Breast epithelium (tissue), 4 donors: ENCODE measurements around the gene E2F2. TPM values are rescaled to one million over a fixed set of nuclear protein-coding genes. Genes with fewer than 3 reads are reported as not detected.

Source experiments
- DNase-seq, 2 donors: peaks; one replicate each; pipeline ENCODE4 v3.0.0-alpha.2; 2019; ENCODE audit warnings: low spot score in 2 of 2
- H3K27ac ChIP-seq, 2 donors: fragments of 200-600 bp; sonication (generic) in 1 of 2; one replicate each; pipeline ENCODE4 v1.5.1; 2016 to 2019; ENCODE audit warnings: mild to moderate bottlenecking in 1 of 2
- H3K27me3 ChIP-seq, 2 donors: fragments of 200-600 bp; sonication (generic) in 1 of 2; one replicate each; pipeline versions ENCODE4 v1.5.1 to v1.6.0; 2017 to 2019; ENCODE audit warnings: control low read depth in 1 of 2, mild to moderate bottlenecking in 1 of 2
- H3K36me3 ChIP-seq: fragments of 200-600 bp; one replicate; pipeline ENCODE4 v1.5.1; 2019
- H3K4me1 ChIP-seq, 2 donors: fragments of 200-600 bp; sonication (generic); one replicate each; pipeline ENCODE4 v1.5.1; 2016 to 2019; ENCODE audit warnings: control low read depth in 1 of 2
- H3K4me3 ChIP-seq, 3 donors: fragments of 200-600 bp; sonication (generic); 1 replicate in 2 of 3; 2 replicates in 1 of 3; pipeline ENCODE4 v1.5.1; 2016 to 2019; ENCODE audit warnings: mild to moderate bottlenecking in 3 of 3, moderate library complexity in 2 of 3
- H3K9me3 ChIP-seq, 2 donors: fragments of 200-600 bp; sonication (generic) in 1 of 2; one replicate each; pipeline ENCODE4 v1.5.1; 2016 to 2019; ENCODE audit warnings: control low read depth in 1 of 2
- POLR2A ChIP-seq: fragments of 450-650 bp; IDR thresholded peaks from one replicate; pipeline ENCODE4 v1.6.1; 2016; ENCODE audit warnings: antibody characterized with exemption, mild to moderate bottlenecking, moderate library complexity
- POLR2AphosphoS5 ChIP-seq, 3 donors: sonication (generic); formaldehyde crosslinking; IDR thresholded peaks; one replicate each; pipeline ENCODE4 v1.6.1; 2017; ENCODE audit warnings: antibody characterized with exemption in 3 of 3
- intact Hi-C: fragments of 100-400 bp; cut with DNase I; formaldehyde crosslinking; loops from one replicate; pipeline ENCODE4 v1.15.1; 2023; ENCODE audit warnings: low total_unique reads
- total RNA-seq, 3 donors: library from RNA; depleted of rRNA; stranded (reverse); fragments of >200 nt; gene quantifications; one replicate each; pipeline ENCODE4 v1.1.0, GENCODE V29; 2016
- TF ChIP-seq, protein P1 (sequence below), 3 donors: fragments of 450-650 bp; IDR thresholded peaks; one replicate each; pipeline ENCODE4 v1.5.1; 2016 to 2017; ENCODE audit warnings: antibody characterized with exemption in 3 of 3, mild to moderate bottlenecking in 3 of 3, moderate library complexity in 3 of 3

E2F2 gene
- total RNA-seq, 3 donors from 2014 or later: under 0.01 to 0.73 (median 0.33) TPM

DNA sequence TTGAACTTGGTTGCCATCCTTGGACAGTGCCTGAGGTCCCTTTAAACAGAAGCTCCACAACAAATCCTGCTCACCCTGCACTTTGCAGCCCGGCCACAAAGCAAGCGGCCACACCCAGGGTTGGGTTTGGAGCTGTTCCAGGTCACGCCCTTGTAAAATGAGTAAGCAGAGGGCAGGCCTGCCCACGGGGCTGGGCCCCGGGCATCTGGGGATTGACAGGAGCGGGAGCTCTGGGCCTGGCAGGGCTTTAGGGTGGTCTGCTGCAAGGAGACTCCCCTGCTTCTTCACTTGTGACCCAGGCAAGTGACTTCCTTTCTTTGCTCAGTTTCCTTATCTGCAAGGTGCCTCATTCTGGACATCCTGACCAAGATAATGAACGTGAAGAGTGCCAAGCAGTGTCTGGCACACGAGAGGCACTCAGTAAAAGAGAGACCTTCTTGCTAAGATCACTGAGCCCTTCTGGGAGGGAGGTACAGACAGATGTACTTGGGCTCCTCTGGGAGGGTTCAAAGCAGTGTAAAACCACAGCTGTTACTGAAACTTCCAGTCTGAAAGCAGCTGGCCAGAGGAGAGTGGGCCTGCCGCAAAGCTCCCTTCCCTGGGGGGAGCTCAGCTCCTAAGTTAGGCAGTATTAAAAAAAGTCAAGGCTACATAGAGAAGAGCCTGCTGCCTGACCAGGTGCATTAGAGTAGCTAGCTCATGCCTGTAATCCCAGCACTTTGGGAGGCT, 2.6 kb downstream of the E2F2 start:
- Histone ChIP-seq H3K4me3 (no peak overlapping the region), H3K27me3 (no peaks in the 10 kb centered on the region), H3K9me3 (no peaks in the 10 kb centered on the region), H3K4me1 (peaks cover 16 to 20% of the 10 kb centered on the region in 2 donors), H3K27ac (peak overlapping the region in 1 of 2 donors; percentile 65), H3K36me3 (no peaks in the 10 kb centered on the region)
- TF ChIP-seq POLR2AphosphoS5 (IDR thresholded peaks at IDR 0.05) (no peak), POLR2A (no peak)
- TF ChIP-seq, protein P1, sequence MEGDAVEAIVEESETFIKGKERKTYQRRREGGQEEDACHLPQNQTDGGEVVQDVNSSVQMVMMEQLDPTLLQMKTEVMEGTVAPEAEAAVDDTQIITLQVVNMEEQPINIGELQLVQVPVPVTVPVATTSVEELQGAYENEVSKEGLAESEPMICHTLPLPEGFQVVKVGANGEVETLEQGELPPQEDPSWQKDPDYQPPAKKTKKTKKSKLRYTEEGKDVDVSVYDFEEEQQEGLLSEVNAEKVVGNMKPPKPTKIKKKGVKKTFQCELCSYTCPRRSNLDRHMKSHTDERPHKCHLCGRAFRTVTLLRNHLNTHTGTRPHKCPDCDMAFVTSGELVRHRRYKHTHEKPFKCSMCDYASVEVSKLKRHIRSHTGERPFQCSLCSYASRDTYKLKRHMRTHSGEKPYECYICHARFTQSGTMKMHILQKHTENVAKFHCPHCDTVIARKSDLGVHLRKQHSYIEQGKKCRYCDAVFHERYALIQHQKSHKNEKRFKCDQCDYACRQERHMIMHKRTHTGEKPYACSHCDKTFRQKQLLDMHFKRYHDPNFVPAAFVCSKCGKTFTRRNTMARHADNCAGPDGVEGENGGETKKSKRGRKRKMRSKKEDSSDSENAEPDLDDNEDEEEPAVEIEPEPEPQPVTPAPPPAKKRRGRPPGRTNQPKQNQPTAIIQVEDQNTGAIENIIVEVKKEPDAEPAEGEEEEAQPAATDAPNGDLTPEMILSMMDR (IDR thresholded peaks at IDR 0.05): no peak
- intact Hi-C loops: no loop called here
- DNase-seq: peak; percentile 64 to 83

DNA sequence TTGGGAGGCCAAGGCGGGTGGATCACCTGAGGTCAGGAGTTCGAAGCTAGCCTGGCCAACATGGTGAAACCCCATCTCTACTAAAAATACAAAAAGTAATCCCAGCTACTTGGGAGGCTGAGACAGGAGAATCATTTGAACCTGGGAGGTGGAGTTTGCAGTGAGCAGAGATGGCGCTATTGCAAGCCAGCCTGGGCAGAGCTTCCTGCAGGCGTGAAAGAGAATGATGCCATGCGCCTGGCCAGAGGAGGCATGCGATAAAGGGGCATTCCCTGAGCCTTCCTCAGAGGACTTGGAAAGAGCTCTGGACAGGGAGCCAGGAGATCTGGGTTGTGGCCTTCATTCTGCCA, 3.2 kb downstream of the E2F2 start:
- no peak overlapping the region for H3K4me3 ChIP-seq
- H3K9me3 ChIP-seq: no peaks in the 10 kb centered on the region
- peaks cover 16 to 20% of the 10 kb centered on the region in 2 donors for H3K4me1 ChIP-seq
- TF ChIP-seq POLR2AphosphoS5 (IDR thresholded peaks at IDR 0.05): no peak
- TF ChIP-seq POLR2A: no peak
- DNase-seq: no peak
- H3K27me3 ChIP-seq: no peaks in the 10 kb centered on the region
- intact Hi-C loops: no loop called here
- H3K36me3 ChIP-seq: no peaks in the 10 kb centered on the region
- H3K27ac ChIP-seq: no peak overlapping the region

DNA sequence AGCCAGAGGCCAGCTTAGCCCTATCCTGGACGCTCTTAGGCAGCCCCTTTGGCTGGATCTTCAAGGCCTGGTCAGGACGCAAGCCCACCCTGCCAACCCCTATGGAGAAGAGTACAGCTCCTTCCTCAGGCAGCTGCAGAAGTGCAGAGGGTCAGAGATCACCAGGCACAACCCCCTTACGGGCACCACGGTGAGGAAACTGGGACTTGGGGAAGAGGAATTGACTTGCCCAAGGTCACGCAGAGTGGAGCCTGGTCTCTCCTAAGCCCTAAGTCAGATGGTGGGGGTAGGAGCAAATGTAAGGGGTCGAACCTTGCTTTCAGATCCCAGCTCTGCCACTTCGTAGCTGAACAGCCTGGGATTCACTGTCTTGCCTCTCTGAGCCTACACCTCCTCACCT, 3.7 kb downstream of the E2F2 start:
- H3K4me3 ChIP-seq: no peak overlapping the region
- H3K27me3 ChIP-seq: no peaks in the 10 kb centered on the region
- no peaks in the 10 kb centered on the region for H3K36me3 ChIP-seq
- peaks cover 16 to 20% of the 10 kb centered on the region in 2 donors for H3K4me1 ChIP-seq
- H3K9me3 ChIP-seq: no peaks in the 10 kb centered on the region
- TF ChIP-seq POLR2AphosphoS5 (IDR thresholded peaks at IDR 0.05) (no peak), POLR2A (no peak)
- TF ChIP-seq, protein P1 (IDR thresholded peaks at IDR 0.05): no peak
- no peak for DNase-seq
- H3K27ac ChIP-seq: no peak overlapping the region
- intact Hi-C loops: no loop called here

DNA sequence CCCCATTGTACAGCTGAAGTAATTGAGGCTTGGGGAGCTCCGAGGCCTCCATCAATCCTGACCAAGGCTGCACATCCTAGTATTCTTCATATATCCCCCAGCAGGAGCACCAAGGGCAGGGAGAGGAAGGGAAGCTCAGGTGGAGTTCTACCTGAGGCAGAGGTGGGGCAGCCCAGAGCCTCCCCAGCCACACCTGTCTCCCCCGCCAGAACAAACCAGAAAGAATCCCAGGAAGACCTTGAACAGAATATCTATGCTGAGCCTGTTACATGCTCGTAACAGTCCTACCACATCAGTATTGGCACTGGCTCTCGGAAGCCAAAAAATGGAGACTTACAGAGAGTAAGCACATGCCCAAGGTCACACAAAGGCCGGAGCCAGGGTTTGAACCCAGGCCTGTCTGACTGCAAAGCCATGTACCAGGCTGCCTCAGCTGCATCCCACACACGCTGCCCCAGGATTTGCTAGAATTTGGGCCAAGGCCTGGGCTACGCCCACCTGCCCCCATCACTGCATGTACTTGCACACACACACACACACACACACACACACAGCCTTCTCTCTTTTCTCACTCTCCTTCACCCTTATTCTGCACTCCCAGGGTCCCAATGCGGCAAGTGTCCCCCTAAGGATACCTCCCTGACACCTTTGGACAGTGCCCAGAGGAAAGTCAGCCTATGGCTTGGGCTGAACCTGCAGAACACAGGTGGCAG, 4.5 kb downstream of the E2F2 start:
- no peak for DNase-seq
- no peaks in the 10 kb centered on the region for H3K27me3 ChIP-seq
- no peak overlapping the region for H3K27ac ChIP-seq
- TF ChIP-seq POLR2A: no peak
- TF ChIP-seq, protein P1 (IDR thresholded peaks at IDR 0.05): no peak
- TF ChIP-seq POLR2AphosphoS5 (IDR thresholded peaks at IDR 0.05): no peak
- no peaks in the 10 kb centered on the region for H3K9me3 ChIP-seq
- peaks cover 16% of the 10 kb centered on the region in 2 donors for H3K4me1 ChIP-seq
- intact Hi-C loops: no loop called here
- no peak overlapping the region for H3K4me3 ChIP-seq
- H3K36me3 ChIP-seq: no peaks in the 10 kb centered on the region

DNA sequence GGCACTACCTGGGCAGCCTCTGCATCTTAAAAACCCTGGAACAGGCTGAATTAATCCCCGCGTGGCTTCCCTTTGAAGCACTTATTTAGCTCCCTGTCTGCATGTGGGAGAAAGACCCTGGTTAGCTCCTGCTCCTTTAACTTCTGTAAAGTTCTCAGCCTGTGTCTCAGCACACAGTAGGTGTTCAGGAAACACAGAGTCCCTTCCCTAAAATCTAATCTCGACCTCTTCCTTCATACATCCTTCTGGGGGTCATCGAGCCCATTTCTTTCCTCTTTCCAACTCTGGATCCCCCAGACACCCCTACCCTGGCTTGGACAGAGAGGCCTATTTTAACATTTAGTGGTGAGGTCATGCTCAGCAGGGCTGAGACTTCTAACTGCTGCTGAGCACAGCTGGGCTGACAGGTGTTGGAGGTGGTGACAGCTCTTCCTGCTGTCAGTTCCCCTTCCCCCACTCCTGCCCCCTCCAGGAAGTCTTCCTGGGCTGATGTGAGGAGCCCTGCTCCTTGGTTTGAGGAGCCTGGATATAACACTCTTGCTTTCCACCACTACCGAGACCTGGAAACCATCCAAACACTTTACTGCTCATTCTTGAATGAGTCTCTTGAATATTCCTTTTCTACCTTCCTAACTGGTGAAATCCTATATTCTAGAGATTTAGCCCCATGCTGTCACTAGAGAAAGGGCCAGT, 5.3 kb downstream of the E2F2 start:
- peaks cover 13% of the 10 kb centered on the region in 2 donors for H3K4me1 ChIP-seq
- H3K9me3 ChIP-seq: no peaks in the 10 kb centered on the region
- no peaks in the 10 kb centered on the region for H3K36me3 ChIP-seq
- no peaks in the 10 kb centered on the region for H3K27me3 ChIP-seq
- no peak overlapping the region for H3K4me3 ChIP-seq
- no peak overlapping the region for H3K27ac ChIP-seq
- intact Hi-C loops: no loop called here
- DNase-seq: no peak
- TF ChIP-seq, protein P1 (IDR thresholded peaks at IDR 0.05): no peak
- TF ChIP-seq POLR2AphosphoS5 (IDR thresholded peaks at IDR 0.05) (no peak), POLR2A (no peak)
